GM12892 (cell line): ENCODE measurements around the gene IFNLR1.

Experiments used
- POLR2A ChIP-seq: IDR thresholded peaks from 2 replicates; pipeline ENCODE4 v1.6.1; 2011; ENCODE audit warnings: low read depth, low read length, control low read depth
- POLR2AphosphoS5 ChIP-seq: IDR thresholded peaks from 2 replicates; pipeline ENCODE4 v1.6.1; 2011; ENCODE audit warnings: low read depth, low read length, control low read depth
- TAF1 ChIP-seq: IDR thresholded peaks from 2 replicates; pipeline ENCODE4 v1.6.1; 2011; ENCODE audit warnings: low read depth, mild to moderate bottlenecking, control low read depth, low read length, borderline replicate concordance

DNA sequence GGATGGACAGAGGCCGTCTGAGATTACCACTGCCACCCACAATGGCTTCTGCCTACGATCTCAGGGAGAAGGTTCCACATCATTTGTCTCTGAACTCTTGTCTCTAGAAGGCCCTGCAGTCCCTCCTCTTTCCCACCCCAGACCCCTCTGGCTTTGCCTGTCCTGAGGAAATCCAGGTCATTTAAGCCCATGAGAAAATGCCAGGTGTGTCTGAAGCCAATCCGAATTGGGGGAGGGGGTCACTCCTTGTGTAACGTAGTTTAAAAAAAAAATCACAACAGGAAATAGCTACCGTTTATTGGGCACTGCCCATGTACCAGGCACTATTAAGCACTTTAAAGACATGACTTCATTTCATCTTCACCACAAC lies 67.6 kb downstream of the IFNLR1 start:
- TF ChIP-seq POLR2A (no peak), TAF1 (no peak), POLR2AphosphoS5 (no peak)
